Peyer's patch (tissue), 4 donors: ENCODE measurements around the gene DPM2.

Source experiments
- POLR2A ChIP-seq, 2 donors: fragments of 450-650 bp; IDR thresholded peaks; one replicate each; pipeline ENCODE4 v1.5.1; 2017; ENCODE audit warnings: antibody characterized with exemption in 2 of 2, mild to moderate bottlenecking in 2 of 2, moderate library complexity in 2 of 2
- TF ChIP-seq, protein P1 (sequence below), 6 experiments: fragments of 450-650 bp in 4 of 6; fragments of 200-600 bp in 2 of 6; sonication (generic) in 1 of 6; IDR thresholded peaks; one replicate each; pipeline ENCODE4 v1.5.1; 2017 to 2019; ENCODE audit warnings: antibody characterized with exemption in 6 of 6, mild to moderate bottlenecking in 3 of 6, moderate library complexity in 1 of 6

DNA sequence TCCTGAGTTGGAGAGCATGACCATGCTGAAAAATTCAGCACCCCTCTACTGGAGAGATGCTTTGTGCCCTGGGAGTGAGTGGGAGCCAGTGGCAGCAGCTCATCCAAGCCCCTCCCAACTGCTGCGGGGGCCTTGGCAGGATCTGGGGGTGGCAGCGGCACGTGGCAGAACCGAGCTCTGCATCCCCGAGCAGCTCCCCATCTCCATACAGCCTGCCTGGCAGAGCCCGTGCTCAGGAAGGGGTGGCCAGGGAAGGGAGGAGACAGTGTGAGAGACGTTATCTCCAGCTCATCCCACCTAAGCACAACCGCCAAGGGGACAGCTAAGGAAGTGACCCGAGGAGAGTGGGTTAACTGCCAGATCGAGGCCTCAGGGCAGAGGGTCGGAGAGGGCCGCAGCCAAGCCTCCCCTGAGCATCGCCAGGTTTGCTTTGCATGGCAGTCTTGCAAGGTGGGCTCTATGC lies 17.2 kb upstream of the DPM2 start:
- TF ChIP-seq, protein P1, sequence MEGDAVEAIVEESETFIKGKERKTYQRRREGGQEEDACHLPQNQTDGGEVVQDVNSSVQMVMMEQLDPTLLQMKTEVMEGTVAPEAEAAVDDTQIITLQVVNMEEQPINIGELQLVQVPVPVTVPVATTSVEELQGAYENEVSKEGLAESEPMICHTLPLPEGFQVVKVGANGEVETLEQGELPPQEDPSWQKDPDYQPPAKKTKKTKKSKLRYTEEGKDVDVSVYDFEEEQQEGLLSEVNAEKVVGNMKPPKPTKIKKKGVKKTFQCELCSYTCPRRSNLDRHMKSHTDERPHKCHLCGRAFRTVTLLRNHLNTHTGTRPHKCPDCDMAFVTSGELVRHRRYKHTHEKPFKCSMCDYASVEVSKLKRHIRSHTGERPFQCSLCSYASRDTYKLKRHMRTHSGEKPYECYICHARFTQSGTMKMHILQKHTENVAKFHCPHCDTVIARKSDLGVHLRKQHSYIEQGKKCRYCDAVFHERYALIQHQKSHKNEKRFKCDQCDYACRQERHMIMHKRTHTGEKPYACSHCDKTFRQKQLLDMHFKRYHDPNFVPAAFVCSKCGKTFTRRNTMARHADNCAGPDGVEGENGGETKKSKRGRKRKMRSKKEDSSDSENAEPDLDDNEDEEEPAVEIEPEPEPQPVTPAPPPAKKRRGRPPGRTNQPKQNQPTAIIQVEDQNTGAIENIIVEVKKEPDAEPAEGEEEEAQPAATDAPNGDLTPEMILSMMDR (IDR thresholded peaks at IDR 0.05), result no peak
- no peak for TF ChIP-seq POLR2A (IDR thresholded peaks at IDR 0.05)
